HG03457 (cell line): ENCODE measurements around the gene CPPED1.
"Not testable (repeated sequence)": the region's sequence is repeated elsewhere in the genome, so short reads cannot be mapped to it uniquely, and the experiment has no call there.

ENCODE experiments used
- ATAC-seq: cut with Tn5 transposase; IDR thresholded peaks from one replicate; pipeline ENCODE4 v1.9.1; 2021; ENCODE audit warnings: moderate number of reproducible peaks; ENCODE audit not compliant: unreplicated experiment

Gene CPPED1

DNA sequence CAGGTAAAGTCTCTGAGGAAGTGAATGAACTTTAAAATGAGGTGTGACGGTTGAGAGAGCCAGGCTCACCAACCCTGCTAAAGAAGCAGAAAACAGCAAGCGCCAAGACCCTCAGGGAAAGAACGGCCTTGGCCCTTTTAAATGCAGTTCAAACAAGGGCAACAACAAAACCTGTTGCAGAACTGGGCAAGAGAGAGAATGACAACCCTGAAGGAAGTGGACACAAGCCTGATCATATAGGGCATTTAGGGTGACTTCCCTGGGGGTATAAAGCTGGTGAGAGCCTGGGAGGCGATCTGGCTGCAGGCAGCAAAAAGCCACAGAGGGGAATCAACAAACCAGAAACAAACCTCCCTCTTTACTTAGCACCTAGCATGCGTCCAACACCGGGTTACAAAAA lies 1.0 kb downstream of the CPPED1 start:
- no peak for ATAC-seq

DNA sequence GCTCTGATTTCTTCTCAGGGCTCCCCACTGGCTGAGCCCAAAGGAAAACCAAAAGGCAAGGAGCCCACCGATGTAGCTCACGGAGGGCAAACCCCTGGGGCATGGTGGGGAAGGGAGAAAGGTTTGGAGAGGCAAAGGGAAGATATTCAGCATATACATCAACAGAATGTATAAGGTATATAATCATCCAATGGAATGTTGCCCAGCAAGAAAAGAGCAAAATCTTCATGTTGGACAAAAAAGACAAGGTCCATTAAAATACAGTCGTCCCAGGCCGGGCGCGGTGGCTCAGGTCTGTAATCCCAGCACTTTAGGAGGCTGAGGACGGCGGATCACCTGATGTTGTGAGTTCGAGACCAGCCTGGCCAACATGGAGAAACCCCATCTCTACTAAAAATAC lies 1.6 kb downstream of the CPPED1 start:
- ATAC-seq, result no peak

DNA sequence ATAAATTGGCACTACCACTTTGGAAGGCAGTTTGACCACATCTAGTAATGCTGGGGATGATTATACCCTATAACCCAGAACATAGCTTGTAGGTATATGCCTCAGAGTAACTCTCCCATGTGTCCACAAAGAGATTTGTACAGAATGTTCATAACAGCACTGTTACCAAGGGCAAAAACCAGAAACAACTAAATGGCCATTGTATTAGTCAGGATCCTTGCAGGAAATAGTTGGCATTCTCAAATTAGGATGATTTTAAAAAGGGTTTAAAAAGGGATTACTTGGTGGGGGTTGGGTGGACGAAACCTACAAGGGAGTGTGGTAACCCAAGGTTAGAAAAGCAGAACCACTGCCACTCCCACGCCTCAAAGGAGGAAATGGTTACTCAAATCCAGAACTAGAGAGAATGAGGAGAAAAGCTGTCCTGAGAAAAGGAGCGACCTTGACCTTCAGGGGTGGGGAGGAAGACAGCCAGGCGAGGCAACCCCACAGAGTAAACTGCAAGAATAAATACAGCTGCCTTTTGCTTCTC lies 2.1 kb downstream of the CPPED1 start:
- ATAC-seq, result no peak

- no peak for ATAC-seq
Observed at GRCh38 chr16:12800817-12801216, 2.9 kb downstream of the CPPED1 start.

DNA sequence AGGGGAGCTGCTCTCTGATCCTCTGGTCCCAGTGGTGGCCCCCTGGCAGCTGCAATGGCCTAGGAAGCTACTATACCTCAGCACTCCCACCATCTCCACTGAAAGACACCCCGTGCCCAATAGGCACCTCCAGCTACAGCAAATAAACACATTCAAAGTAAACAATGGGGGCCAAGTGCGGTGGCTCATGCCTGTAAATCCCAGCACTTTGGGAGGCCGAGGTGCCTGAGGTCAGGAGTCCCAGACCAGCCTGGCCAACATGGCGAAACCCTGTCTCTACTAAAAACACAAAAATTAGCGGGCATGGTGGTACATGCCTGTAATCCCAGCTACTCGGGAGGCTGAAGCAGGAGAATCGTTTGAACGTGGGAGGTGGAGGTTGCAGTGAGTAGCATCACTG lies 3.7 kb downstream of the CPPED1 start:
- not testable (repeated sequence) for ATAC-seq

DNA sequence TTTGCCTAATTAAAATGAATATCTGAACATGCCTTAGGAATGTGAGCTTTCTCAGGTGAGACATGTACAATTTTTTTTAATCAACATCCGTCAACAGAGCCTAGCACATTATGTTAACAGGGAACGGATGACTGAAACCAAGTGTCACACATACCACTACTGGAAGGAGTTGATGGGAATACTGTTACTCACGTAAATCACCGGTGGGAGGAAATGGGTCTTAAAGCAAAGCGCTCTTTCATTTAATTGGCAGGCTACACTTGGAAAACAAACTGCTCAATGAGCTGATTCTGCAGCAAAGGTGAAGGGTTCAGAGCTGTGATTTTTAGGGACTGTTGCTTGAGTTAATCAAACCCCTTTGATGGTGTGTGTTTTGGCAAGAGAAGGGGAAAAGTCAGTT lies 4.8 kb downstream of the CPPED1 start:
- no peak for ATAC-seq

DNA sequence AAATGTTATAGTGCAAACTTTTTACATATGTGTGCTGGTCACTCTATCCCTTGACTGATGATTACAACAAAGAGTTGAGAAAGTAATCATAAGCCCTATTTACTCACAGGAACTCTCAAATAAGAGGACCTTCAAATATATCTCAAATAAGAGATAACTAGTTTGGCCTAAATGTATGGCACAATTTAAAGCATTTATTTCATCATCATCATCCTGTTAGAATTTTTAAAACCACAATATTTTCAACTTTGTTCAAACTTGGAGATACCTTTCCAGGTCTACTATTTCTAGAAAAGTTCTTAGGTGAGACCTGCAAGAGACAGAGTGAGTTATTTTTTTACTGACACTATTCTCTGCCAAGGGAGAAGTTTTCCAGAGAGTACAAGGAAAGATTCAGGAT lies 5.5 kb downstream of the CPPED1 start:
- no peak for ATAC-seq

GRCh38 chr16:12796498-12796897 lies 7.2 kb downstream of the CPPED1 start:
- no peak for ATAC-seq

GRCh38 chr16:12794486-12795387 lies 8.9 kb downstream of the CPPED1 start:
- no peak for ATAC-seq

GRCh38 chr16:12793865-12794240 lies 9.8 kb downstream of the CPPED1 start:
- no peak for ATAC-seq

DNA sequence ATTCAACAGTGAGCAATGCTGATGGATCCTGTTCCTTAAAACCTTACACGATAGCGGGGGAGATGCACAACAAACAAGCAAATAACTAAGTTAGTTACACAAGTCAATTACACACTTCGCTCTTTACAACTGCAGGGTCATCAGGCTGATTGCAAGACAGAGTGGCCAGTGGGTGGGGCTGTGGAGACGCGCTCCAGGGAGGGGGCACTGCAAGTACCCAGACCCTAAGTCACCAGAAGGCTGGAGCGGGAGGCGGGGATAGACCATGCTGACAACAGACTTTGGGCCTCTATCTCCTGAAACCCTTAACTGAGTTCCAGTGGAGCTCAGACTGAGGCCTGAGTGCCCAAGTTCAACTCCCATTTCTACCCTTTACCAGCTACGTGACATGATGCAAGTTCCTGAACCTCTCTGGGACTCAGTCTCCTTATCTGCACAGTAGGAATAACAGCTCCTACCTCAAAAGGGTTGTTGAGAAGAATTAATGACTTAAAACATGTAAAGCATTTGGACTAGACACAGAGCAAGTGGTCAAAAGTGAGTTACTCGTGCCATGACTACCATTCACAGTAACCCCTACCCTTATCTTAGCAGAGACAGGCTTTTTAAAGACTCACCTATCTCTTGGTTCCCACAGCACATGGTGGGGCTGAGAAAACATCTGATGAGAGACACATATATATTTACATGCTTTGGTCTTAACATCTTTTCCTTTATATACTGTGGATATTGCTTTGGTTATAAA lies 10.4 kb downstream of the CPPED1 start:
- ATAC-seq, result no peak

DNA sequence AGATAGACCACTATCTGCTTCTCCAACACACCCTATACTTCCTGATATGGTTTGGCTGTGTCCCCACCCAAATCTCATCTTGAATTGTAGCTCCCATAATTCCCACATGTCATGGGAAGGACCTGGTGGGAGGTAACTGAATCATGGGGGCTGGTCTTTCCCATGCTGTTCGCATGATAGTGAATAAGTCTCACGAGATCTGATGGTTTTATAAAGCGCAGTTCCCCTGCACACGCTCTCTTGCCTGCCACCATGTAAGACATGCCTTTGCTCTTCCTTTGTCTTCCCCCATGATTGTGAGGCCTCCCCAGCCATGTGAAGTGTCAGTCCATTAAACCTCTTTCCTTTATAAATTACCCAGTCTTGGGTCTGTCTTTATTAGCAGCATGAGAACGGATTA lies 11.2 kb downstream of the CPPED1 start:
- ATAC-seq, result not testable (repeated sequence)

DNA sequence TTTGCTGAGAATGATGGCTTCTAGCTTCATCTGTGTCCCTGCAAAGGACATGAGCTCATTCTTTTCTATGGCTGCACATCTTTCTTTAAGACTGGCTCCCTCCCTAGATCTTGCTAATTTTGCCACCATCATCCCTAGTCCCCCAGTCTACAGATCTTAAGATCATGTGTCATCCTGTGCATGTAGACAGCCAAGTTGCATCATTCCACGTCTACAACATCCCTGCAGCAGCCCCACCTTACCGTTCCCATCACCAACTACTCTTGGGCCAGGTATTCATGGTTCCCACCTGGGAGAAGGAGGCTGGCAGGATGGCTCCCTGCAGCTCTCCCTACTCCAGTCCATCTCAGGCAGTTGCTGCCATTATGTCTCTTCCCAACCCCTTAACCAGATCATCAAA lies 12.3 kb downstream of the CPPED1 start:
- no peak for ATAC-seq

DNA sequence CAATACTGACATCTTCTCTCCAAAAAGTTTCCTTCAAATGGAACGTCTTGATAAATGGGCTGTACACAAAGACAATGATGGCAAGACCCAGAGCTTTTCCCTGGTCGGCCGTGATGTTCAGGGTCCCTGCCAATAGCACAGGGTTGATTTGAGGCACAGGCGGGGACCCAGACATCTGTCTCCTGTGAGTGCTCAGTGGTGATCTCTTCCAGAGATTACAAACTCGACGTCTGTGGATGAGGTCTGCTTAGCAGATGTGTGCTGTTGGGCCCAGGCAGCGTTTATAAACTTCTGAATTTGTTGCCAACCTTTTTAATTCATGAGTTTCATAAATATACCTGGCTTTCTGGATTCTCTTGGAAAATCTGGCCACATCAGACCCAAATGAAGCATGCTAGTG lies 14.9 kb downstream of the CPPED1 start:
- ATAC-seq, result no peak

- no peak for ATAC-seq
Observed at GRCh38 chr16:12786081-12786480, 17.6 kb downstream of the CPPED1 start.

- no peak for ATAC-seq
Observed at GRCh38 chr16:12784076-12784475, 19.6 kb downstream of the CPPED1 start.

DNA sequence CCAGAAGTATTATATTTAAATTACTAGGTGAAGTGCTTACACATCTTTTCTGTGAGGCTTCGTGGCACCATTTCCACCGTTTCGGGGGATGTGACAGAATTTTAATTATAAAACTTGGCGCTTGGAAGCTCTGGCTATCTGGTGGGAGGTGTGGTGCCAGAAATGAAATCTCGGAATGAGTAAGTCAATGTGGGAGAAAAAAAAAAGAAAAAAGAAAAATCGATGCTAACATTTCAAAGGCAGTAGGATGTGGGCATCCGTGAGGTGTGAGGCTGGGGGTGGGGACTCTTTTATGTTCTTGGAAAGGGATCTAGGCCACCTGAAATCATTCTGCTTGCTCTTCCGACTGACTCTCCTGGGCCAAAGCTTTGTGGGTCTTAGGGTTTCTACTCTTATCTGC lies 21.9 kb downstream of the CPPED1 start:
- ATAC-seq, result no peak

- no peak for ATAC-seq
Observed at GRCh38 chr16:12780467-12780866, 23.2 kb downstream of the CPPED1 start.

- no peak for ATAC-seq
Observed at GRCh38 chr16:12778726-12779125, 25.0 kb downstream of the CPPED1 start.

GRCh38 chr16:12775656-12776236 lies 27.9 kb downstream of the CPPED1 start:
- ATAC-seq, result no peak

GRCh38 chr16:12773221-12773620 lies 30.5 kb downstream of the CPPED1 start:
- ATAC-seq, result no peak

- no peak for ATAC-seq
Observed at GRCh38 chr16:12771341-12771798, 32.3 kb downstream of the CPPED1 start.
